ENCODE measurements around the gene FMOD.

DNA sequence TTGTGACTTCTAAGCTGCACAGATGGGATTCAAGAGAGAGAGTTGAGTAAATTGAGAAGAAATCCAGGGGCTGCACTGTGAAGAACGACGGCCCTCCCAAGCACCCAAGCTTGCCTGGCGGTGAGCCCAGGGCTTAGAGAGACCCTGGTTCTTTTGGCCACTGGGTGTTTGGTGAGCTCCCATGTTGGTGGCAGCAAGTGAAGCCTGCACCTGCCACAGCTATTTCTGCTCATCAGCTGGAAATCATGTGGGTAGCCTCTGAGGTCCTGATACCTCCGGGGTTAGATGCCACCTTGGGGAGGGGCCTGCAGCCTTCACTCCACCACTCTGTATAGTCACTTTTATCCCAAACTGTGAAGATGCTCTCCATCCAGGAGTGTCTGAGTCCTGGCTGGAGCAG, 51.8 kb downstream of the FMOD start:
- TF ChIP-seq, protein P1, sequence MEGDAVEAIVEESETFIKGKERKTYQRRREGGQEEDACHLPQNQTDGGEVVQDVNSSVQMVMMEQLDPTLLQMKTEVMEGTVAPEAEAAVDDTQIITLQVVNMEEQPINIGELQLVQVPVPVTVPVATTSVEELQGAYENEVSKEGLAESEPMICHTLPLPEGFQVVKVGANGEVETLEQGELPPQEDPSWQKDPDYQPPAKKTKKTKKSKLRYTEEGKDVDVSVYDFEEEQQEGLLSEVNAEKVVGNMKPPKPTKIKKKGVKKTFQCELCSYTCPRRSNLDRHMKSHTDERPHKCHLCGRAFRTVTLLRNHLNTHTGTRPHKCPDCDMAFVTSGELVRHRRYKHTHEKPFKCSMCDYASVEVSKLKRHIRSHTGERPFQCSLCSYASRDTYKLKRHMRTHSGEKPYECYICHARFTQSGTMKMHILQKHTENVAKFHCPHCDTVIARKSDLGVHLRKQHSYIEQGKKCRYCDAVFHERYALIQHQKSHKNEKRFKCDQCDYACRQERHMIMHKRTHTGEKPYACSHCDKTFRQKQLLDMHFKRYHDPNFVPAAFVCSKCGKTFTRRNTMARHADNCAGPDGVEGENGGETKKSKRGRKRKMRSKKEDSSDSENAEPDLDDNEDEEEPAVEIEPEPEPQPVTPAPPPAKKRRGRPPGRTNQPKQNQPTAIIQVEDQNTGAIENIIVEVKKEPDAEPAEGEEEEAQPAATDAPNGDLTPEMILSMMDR (conservative IDR thresholded peaks at IDR 0.05): no peak
- TF ChIP-seq EZH2 (IDR thresholded peaks at IDR 0.05; ENCODE audit: low read depth): no peak

Data from PC-9 (cell line).